Measurements from ENCODE around the gene SHB. TPM values are rescaled to one million over a fixed set of nuclear protein-coding genes. Genes with fewer than 3 reads are reported as not detected.
A peak's percentile ranks its signal among the peaks of the same experiment; 100 is the strongest.

SHB gene
- total RNA-seq, 1 donor from 2014 or later: 22.5 TPM

- no peak overlapping the region for H3K4me3 Mint-ChIP-seq (ENCODE audit: low read depth)
- no peaks in the 10 kb centered on the region for H3K27me3 Mint-ChIP-seq
- H3K9me3 Mint-ChIP-seq (ENCODE audit: low read depth): no peaks in the 10 kb centered on the region
- DNase-seq (ENCODE audit: low spot score, unreplicated experiment): no peak
- TF ChIP-seq, protein P1, sequence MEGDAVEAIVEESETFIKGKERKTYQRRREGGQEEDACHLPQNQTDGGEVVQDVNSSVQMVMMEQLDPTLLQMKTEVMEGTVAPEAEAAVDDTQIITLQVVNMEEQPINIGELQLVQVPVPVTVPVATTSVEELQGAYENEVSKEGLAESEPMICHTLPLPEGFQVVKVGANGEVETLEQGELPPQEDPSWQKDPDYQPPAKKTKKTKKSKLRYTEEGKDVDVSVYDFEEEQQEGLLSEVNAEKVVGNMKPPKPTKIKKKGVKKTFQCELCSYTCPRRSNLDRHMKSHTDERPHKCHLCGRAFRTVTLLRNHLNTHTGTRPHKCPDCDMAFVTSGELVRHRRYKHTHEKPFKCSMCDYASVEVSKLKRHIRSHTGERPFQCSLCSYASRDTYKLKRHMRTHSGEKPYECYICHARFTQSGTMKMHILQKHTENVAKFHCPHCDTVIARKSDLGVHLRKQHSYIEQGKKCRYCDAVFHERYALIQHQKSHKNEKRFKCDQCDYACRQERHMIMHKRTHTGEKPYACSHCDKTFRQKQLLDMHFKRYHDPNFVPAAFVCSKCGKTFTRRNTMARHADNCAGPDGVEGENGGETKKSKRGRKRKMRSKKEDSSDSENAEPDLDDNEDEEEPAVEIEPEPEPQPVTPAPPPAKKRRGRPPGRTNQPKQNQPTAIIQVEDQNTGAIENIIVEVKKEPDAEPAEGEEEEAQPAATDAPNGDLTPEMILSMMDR (IDR thresholded peaks at IDR 0.05; ENCODE audit: unreplicated experiment): no peak
- H3K27ac Mint-ChIP-seq: no peak overlapping the region
- H3K36me3 Mint-ChIP-seq (ENCODE audit: insufficient read depth): no peaks in the 10 kb centered on the region
- H3K4me1 Mint-ChIP-seq (ENCODE audit: low read depth): peaks cover 5% of the 10 kb centered on the region
These were observed 68.7 kb downstream of the SHB start for GRCh38 chr9:38000332-38000731.

DNA sequence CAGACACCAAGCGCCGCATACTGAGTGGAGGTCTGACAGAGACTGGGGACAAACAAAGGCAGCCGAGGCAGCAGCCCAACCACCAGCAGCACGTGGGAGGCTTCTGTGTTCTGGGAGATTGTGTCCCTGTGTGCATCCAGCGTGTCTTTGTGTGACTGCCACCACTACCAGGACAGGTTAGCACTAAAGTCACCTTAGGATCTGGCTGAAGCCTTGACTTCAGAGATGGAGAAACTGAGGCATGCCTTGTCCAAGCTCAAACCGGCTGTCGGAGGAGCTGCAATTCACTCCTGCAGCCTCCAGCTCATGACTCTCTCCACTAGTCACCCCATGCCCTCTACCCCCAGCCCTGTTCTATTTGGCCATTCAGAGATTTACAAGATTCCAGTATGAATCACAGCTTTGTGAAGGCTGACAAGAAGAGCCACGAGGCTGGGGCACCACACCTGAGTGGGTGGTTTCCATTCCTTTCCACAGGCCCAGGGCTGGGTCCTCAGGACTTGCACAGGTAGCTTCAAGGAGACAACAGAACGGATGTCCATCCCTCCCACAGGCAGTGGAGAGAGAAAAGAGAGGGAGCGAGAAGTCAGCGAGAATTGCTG is 69.3 kb downstream of the SHB start:
- Mint-ChIP-seq H3K9me3 (ENCODE audit: low read depth) (no peaks in the 10 kb centered on the region), H3K27ac (peak overlapping the region; percentile 85), H3K4me3 (ENCODE audit: low read depth) (no peak overlapping the region), H3K36me3 (ENCODE audit: insufficient read depth) (no peaks in the 10 kb centered on the region), H3K27me3 (no peaks in the 10 kb centered on the region), H3K4me1 (ENCODE audit: low read depth) (peaks cover 5% of the 10 kb centered on the region)
- no peak for DNase-seq (ENCODE audit: low spot score, unreplicated experiment)
- TF ChIP-seq, protein P1 (IDR thresholded peaks at IDR 0.05; ENCODE audit: unreplicated experiment): no peak

GRCh38 chr9:37998881-37999587 is 70.0 kb downstream of the SHB start:
- DNase-seq (ENCODE audit: low spot score, unreplicated experiment): no peak

GRCh38 chr9:37997636-37998374 is 71.2 kb downstream of the SHB start:
- peaks cover 9% of the 10 kb centered on the region for H3K4me1 Mint-ChIP-seq (ENCODE audit: low read depth)
- no peak overlapping the region for H3K4me3 Mint-ChIP-seq (ENCODE audit: low read depth)
- no peaks in the 10 kb centered on the region for H3K36me3 Mint-ChIP-seq (ENCODE audit: insufficient read depth)
- DNase-seq (ENCODE audit: low spot score, unreplicated experiment): no peak
- no peaks in the 10 kb centered on the region for H3K27me3 Mint-ChIP-seq
- peak overlapping the region; percentile 54 for H3K27ac Mint-ChIP-seq
- TF ChIP-seq, protein P1 (IDR thresholded peaks at IDR 0.05; ENCODE audit: unreplicated experiment): no peak
- H3K9me3 Mint-ChIP-seq (ENCODE audit: low read depth): no peaks in the 10 kb centered on the region

More at GRCh38 chr9:37998881-37999587, 70.0 kb downstream of the SHB start:
- no peaks in the 10 kb centered on the region for H3K27me3 Mint-ChIP-seq
- H3K27ac Mint-ChIP-seq: peak overlapping the region; percentile 56
- H3K4me3 Mint-ChIP-seq (ENCODE audit: low read depth): no peak overlapping the region
- no peaks in the 10 kb centered on the region for H3K9me3 Mint-ChIP-seq (ENCODE audit: low read depth)
- TF ChIP-seq, protein P1 (IDR thresholded peaks at IDR 0.05; ENCODE audit: unreplicated experiment): no peak
- peaks cover 5% of the 10 kb centered on the region for H3K4me1 Mint-ChIP-seq (ENCODE audit: low read depth)
- H3K36me3 Mint-ChIP-seq (ENCODE audit: insufficient read depth): no peaks in the 10 kb centered on the region

DNA sequence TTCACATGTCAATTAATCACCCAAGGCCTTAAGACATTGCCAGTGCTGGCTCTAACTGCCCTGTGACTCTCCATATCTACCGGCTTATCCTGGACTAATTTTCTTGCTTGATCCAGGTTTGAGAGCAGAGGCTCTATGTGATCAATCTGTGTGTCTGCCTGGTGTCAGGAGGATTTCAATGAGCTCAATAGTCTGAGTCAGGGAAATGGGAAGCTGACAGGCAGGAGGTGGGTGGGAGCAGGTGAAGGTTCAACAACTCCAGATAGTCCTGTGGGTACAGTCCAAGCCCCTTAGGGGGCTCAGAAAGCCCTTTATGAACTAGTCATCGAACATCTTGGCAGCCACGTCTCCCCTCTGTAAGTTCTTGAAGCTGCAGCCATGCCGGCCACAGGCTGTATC is 72.2 kb downstream of the SHB start:
- TF ChIP-seq, protein P1 (IDR thresholded peaks at IDR 0.05; ENCODE audit: unreplicated experiment): no peak
- Mint-ChIP-seq H3K36me3 (ENCODE audit: insufficient read depth) (no peaks in the 10 kb centered on the region), H3K4me1 (ENCODE audit: low read depth) (peaks cover 9% of the 10 kb centered on the region), H3K27me3 (no peaks in the 10 kb centered on the region), H3K4me3 (ENCODE audit: low read depth) (no peak overlapping the region), H3K27ac (no peak overlapping the region), H3K9me3 (ENCODE audit: low read depth) (no peaks in the 10 kb centered on the region)
- DNase-seq (ENCODE audit: low spot score, unreplicated experiment): no peak
